GM18520 (cell line): ENCODE measurements around the gene PRPS1.
"Not testable (repeated sequence)": the region's sequence is repeated elsewhere in the genome, so short reads cannot be mapped to it uniquely, and the experiment has no call there.

Source experiments
- ATAC-seq: cut with Tn5 transposase; IDR thresholded peaks from one replicate; pipeline ENCODE4 v1.9.1; 2021; ENCODE audit not compliant: unreplicated experiment

Gene PRPS1

DNA sequence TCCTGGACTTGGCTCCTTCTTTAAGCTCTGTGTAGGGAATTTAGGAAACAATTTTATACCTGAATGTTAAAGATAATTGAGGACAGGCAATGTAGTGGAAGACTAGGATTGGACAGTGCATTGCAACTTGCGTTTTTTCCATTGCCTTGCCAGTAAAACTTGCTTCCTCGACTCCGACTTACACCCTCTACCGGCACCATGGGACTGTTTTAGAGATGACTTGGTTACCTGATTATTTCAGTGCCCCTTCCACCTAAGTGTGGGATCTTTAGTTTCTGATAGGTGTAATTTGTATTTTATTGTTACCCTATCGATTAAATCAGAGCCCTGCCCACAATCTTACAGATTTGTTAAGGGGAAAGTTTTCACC, 1.2 kb downstream of the PRPS1 start:
- ATAC-seq: no peak

- ATAC-seq: no peak
These were observed 1.9 kb downstream of the PRPS1 start for GRCh38 chrX:107630031-107630689.

GRCh38 chrX:107632346-107632745, 4.0 kb downstream of the PRPS1 start:
- ATAC-seq: no peak

DNA sequence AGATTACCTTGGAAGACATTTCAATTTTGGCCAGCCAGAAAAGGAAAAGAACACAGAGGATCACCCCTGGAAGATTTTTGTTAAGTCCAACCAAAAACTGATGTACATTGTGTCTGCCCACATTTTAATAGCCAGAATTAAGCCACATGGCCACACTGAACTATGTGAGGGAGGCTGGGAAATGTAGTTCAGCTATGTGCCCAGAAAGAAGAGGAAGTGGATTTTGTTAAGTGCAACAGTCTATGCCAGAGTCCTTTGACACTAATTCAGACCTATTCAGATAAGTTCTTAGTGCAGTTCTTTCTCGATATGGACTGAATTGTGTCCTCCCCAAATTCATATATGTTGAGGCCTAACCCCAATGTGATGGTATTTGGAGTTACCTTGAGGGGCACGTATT, 18.4 kb downstream of the PRPS1 start:
- no peak for ATAC-seq

- no peak for ATAC-seq
These were observed 20.0 kb downstream of the PRPS1 start for GRCh38 chrX:107648332-107648731.

- ATAC-seq: no peak
These were observed 26.2 kb downstream of the PRPS1 start for GRCh38 chrX:107654566-107654871.

DNA sequence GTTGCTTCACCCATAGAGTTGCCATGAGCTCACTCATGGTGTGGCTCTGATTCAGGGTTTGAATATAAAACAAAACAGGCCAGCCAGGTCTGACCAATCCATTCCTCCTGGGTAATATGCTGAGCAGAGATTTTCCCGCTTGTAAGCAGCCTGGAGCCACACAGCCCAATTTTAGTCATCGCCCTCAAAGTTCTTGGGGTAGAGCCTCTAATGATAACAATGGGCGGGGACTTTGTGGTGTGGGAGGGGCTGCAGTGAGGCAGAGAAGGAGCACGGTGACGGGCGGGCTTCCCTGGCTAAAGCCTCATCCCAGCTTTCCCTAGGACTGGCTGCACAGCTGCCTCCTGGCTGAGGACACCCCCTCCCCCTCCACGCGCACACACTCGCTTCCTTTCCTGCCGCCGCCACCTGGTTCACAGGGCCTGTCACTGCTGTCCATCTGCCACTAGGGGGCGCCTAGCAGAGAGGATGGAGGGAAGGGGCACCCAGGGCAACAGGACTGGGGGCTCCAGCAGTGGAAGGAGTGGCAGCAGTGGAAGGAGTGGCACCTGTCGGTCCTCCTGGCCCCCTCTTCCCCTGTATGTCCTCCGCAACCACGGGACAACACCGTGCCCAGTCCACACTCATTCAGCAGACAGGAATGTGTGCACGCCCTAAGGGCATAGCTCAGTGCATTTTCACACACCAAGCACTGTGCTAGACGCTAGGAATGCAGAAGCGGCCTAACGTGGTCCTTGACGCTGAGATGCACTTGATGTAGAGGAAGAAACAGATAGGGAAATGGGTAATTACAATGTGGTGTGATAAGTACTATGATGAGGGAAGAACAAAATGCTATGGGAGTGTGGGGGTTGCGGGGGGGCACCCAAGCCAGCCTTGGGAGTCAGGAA, 26.8 kb downstream of the PRPS1 start:
- no peak for ATAC-seq

GRCh38 chrX:107656978-107657377, 28.7 kb downstream of the PRPS1 start:
- no peak for ATAC-seq

DNA sequence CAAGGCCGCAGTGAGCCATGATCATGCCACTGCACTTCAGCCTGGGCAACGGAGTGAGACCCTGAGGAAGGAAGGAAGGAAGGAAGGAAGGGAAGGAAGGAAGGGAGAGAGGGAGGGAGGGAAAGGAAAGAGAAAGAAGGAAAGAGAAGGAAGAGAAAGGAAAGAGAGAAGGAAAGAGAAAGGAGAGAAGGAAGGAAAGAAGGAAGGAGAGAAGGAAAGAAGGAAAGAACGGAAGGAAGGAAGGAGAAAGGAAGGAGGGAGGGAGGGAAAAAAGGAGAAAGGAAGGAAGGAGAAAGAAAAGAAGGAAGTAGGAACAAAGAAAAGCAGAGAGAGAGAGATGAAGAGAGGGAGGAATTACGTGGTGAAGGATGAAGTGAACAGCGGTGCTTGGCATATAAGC, 30.4 kb downstream of the PRPS1 start:
- ATAC-seq: no peak

- ATAC-seq: no peak
These were observed 31.0 kb downstream of the PRPS1 start for GRCh38 chrX:107659286-107659685.

- no peak for ATAC-seq
These were observed 31.5 kb downstream of the PRPS1 start for GRCh38 chrX:107659768-107660167.

- no peak for ATAC-seq
These were observed 33.8 kb downstream of the PRPS1 start for GRCh38 chrX:107662145-107662544.

GRCh38 chrX:107662824-107663223, 34.5 kb downstream of the PRPS1 start:
- no peak for ATAC-seq

- no peak for ATAC-seq
These were observed 38.6 kb downstream of the PRPS1 start for GRCh38 chrX:107666931-107667330.

- ATAC-seq: no peak
These were observed 39.1 kb downstream of the PRPS1 start for GRCh38 chrX:107667426-107667825.

GRCh38 chrX:107668710-107669109, 40.4 kb downstream of the PRPS1 start:
- ATAC-seq: not testable (repeated sequence)

DNA sequence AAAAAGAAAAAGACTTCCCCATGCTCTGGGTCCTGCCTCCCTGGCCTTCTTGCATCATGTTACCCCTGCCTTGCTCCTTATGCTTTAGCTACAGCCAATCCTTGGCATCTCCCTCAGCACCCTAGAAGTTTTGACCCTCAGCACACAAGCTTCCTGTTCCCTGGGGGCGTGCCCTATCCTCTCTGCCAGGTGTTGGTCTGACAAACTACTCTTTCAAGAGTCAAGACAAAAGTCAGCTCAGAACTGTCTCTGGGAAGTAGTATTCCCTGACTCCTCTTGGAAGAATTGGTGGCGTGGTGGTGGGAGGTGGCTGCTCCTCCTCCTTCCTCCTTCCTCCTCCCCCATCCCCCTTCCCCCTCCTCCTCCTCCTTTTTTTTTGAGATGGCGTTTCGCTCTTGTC, 41.0 kb downstream of the PRPS1 start:
- no peak for ATAC-seq

DNA sequence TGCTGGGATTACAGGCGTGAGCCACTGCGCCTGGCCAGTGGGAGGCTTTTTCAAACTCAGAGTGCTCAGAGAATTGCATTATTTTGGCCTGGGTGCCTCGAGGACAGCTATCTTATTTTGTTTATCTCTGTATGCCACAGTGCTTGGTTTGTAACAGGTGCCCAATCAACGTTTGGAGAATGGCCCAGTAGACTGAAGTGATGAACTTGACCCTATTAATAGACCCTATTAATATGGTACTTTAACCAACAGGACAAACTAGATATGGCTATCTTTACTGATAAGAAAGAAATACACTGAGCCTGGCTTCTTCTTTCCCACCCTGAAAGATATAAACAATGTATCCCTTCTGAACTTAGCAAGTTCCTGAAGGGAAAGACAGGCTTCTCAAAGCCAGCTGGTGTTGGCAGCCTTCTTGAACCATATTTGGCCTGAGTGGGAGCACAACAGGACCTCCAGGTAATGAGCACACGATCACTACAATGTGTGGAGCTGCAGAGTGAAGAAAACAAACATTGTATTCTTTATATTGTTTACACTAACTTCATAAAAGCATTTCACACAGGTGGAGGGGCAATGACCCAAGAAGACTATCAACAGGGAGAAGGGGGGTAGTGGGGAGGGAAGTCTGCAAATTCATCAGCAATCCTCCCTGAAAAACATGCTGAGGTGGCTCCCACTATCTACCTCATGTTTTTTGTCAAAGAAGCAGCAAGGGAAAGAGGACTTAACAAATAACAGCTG, 41.7 kb downstream of the PRPS1 start:
- no peak for ATAC-seq

DNA sequence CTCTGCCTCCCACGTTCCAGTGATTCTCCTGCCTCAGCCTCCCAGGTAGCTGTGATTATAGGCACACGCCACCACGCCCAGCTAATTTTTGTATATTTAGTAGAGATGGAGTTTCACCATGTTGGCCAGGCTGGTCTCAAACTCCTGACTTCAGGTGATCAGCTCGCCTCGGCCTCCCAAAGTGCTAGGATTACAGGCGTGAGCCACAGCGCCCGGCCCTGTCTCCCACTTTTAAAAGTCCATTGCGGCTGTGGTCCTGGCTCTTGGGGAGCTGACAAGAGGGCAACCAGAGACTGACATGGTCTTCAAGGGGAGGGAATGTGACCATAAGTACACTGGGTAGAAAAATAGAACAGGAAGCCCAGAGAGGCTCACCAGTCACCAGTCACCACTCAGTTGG, 42.9 kb downstream of the PRPS1 start:
- not testable (repeated sequence) for ATAC-seq

GRCh38 chrX:107672955-107673378, 44.7 kb downstream of the PRPS1 start:
- ATAC-seq: no peak

DNA sequence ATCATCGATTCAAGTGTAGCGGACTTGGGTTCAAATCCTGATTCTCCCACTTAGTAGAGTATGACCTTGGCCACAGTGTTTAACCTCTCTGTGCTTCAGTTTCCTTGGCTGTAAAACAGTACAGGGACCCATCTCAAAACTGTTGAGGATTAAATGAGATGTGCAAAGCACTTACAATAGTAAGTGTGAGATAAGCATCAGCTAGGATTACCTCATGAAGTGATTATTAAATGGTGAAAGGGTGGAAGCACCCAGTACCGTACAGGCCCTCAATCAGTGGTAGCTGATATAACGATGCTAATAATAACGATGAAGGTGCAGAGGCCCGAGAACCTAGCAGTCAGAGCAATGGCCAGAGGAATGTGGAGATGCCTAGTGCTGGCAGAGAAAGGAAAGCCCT, 45.1 kb downstream of the PRPS1 start:
- ATAC-seq: no peak

- ATAC-seq: peak; percentile 93
These were observed 45.7 kb downstream of the PRPS1 start for GRCh38 chrX:107673933-107674479.
